GM12892 (cell line): ENCODE data around the gene CACNG3.

Experiments
- DNase-seq: peaks from one replicate; pipeline ENCODE4 v3.0.0; 2011; ENCODE audit not compliant: insufficient read length
- FAIRE-seq: peaks from 2 replicates; lab custom pipeline; 2011; peaks lifted over from hg19 to GRCh38; lab: Jason Lieb, UNC
- POLR2A ChIP-seq: IDR thresholded peaks from 2 replicates; pipeline ENCODE4 v1.6.1; 2011; ENCODE audit warnings: low read depth, low read length, control low read depth
- POLR2AphosphoS5 ChIP-seq: IDR thresholded peaks from 2 replicates; pipeline ENCODE4 v1.6.1; 2011; ENCODE audit warnings: low read depth, low read length, control low read depth
- TAF1 ChIP-seq: IDR thresholded peaks from 2 replicates; pipeline ENCODE4 v1.6.1; 2011; ENCODE audit warnings: low read depth, mild to moderate bottlenecking, control low read depth, low read length, borderline replicate concordance

Gene CACNG3

DNA sequence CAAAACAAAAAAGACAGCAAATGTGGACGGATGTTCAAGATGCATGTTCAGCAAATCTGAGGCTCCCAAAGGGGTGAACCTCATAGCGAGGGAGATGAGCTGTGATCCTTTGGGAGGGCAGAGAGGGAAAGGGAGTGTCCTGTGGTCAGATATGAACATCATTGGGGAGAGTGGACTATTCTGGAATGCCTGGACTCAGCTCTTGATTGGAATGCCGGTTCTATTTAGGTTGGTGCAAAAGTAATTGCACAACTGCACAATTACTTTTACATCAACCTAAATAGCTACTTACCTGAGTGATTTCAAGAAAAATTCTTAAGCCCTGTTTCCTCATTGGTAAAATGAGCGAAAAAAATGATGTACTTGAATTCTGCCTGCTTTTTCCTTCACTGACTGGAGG lies 89.6 kb downstream of the CACNG3 start:
- no peak for FAIRE-seq
- no peak for DNase-seq
- TF ChIP-seq TAF1 (no peak), POLR2A (no peak), POLR2AphosphoS5 (no peak)

DNA sequence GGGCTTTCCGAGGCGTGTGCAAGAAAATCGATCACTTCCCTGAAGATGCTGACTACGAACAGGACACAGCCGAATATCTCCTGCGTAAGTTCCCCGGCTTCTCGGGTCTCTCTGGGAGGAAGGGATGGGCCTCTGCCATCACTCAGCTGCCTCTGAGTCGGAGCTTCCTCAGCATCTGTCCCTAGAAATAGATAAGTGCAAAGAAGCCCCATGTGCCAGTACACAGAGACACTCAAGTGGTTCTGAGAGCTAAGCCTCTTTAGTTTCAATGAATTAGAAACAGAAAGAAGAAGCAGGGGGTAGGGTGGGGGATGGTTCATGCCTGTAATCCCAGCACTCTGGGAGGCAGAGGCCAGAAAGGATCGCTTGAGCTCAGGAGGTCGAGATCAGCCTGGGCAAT lies 90.6 kb downstream of the CACNG3 start:
- no peak for FAIRE-seq
- DNase-seq, result no peak

DNA sequence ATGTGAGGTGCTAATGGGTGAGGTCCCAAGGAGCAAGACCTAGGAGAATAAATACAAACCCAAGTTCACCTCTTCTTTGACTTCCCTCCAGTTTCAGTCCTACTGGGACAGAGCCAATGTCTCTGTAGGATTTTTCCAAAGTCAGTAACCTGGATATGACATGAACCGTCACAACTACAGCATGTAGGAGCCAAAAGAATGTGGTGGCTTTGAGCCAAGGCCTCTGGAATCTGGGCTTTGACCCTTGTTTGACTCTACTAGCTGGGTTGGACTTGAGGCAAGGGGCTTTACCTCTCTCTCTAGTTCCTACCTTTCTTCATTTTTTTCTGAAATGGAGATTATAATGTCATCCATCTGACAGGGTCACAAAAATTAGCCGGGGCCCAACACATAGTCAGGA lies 91.4 kb downstream of the CACNG3 start:
- no peak for TF ChIP-seq TAF1
- TF ChIP-seq POLR2A, result no peak
- TF ChIP-seq POLR2AphosphoS5, result no peak
- no peak for DNase-seq
- no peak for FAIRE-seq

More for the DNA sequence above, 90.6 kb downstream of the CACNG3 start:
- TF ChIP-seq TAF1, result no peak
- TF ChIP-seq POLR2AphosphoS5, result no peak
- no peak for TF ChIP-seq POLR2A

DNA sequence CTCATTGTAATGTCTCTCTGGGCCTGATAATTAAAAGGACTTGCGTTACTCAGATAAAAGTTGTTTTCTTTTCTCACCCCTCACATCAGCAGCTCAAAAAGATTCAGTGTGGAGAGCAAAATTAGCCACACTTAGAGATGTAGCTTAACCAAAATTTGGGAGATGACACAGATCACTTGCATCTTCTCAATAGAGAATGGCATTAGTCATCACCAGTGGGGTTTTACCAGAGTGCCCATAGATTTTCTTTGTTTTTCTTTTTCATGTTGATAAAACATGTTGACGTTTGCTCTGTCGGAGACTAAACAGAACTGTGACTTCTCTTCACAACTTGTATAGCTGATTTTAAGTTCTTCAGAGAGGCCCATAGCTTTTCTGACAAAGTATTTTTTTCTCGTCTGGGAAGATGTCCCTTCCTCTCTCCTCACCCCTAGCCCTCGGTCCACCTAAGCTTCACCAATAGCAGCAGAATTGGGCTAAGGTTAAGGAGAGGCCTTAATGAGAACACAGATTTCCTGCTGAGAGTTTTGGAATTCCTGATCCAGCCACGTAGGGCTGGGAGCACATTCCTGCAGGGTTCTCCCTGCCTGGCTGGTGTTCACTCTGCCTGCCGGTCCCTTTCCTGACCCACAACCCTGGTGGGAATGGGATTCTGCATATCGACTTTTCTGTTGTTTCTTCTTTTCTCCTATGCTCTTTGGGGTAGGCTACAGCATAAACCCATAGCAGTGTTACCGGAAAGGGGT lies 92.6 kb downstream of the CACNG3 start:
- TF ChIP-seq TAF1, result no peak
- no peak for TF ChIP-seq POLR2AphosphoS5
- TF ChIP-seq POLR2A, result no peak
- DNase-seq, result no peak
- no peak for FAIRE-seq

GRCh38 chr16:24349320-24349719 lies 93.2 kb downstream of the CACNG3 start:
- no peak for FAIRE-seq
- no peak for TF ChIP-seq POLR2A
- no peak for TF ChIP-seq POLR2AphosphoS5
- TF ChIP-seq TAF1, result no peak
- no peak for DNase-seq

DNA sequence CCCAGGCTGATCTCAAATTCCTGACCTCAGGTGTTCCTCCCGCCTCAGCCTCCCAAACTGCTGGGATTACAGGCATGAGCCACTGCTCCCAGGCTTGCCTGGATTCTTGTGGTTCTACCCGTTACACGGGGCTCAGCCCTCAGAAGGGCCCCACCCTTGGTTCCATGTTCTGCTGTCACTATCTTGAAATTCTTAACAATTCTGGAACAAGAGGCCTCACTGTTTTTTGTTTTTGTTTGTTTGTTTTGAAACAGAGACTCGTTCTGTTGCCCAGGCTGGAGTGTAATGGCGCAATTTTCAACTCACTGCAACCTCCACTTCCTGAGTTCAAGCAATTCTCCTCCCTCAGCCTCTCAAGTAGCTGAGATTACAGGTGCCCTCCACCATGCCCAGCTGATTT lies 96.6 kb downstream of the CACNG3 start:
- TF ChIP-seq POLR2AphosphoS5 (no peak), POLR2A (no peak), TAF1 (no peak)
- FAIRE-seq, result no peak
- DNase-seq, result no peak

- TF ChIP-seq POLR2AphosphoS5, result no peak
- TF ChIP-seq POLR2A, result no peak
- TF ChIP-seq TAF1, result no peak
- no peak for DNase-seq
- no peak for FAIRE-seq
Measured at GRCh38 chr16:24353622-24354021, 97.5 kb downstream of the CACNG3 start.

DNA sequence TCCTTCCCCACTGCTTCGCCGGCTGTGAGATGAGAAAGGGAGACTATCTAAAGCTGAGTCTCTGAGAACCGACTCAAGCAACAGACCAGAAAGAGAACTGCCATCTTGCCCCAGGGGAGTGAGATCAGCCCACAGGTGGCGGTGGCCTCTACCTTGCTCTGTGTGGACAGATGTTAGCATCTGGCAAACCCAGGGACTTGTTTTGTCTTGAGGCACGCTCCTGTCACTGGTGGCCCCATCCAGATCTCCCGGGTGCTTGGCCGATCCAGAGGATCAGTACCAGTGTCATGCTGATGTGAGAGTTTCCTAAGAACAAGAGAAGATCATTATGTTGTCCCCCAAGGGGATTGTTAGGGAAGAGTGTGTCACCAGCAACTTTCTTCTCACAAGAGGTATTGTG lies 101.4 kb downstream of the CACNG3 start:
- DNase-seq, result no peak
- TF ChIP-seq POLR2A (no peak), POLR2AphosphoS5 (no peak), TAF1 (no peak)
- no peak for FAIRE-seq

DNA sequence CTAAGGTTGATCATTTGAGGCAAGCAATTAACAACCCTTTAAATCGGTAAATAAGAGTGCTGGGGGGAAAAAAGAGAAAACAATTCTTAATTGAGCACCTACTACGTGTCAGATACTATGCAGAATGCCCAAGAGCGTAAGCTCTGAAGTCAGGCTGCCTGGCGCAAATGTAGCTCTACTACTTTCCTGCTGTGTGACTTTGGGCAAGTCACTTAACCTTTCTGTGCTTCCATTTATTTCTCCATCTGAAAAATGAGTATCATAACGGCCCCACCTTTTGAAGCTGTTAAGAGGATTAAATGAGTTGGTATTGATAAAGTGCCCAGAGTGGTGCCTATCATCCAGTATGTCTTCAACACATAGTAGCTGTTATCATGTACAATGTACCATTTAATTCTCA lies 102.0 kb downstream of the CACNG3 start:
- FAIRE-seq (no peak), DNase-seq (no peak)
- no peak for TF ChIP-seq POLR2A
- TF ChIP-seq POLR2AphosphoS5, result no peak
- no peak for TF ChIP-seq TAF1

DNA sequence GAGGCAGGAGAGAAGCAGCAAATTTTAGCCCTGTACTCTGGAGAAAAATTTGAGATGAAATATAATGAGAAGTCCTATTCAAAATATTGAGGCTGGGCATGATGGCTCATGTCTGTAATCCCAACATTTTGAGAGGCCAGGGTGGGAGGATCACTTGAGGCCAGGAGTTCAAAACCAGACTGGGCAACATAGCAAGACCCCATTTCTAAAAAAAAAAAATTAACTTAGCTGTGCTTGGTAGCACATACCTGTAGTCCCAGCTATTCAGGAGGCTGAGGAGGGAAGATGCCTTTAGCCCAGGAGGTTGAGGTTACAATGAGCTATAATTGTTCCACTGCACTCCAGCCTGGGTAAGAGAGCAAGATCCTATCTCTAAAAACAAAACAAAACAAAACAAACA lies 103.4 kb downstream of the CACNG3 start:
- no peak for FAIRE-seq
- no peak for TF ChIP-seq POLR2A
- no peak for TF ChIP-seq TAF1
- no peak for TF ChIP-seq POLR2AphosphoS5
- no peak for DNase-seq

DNA sequence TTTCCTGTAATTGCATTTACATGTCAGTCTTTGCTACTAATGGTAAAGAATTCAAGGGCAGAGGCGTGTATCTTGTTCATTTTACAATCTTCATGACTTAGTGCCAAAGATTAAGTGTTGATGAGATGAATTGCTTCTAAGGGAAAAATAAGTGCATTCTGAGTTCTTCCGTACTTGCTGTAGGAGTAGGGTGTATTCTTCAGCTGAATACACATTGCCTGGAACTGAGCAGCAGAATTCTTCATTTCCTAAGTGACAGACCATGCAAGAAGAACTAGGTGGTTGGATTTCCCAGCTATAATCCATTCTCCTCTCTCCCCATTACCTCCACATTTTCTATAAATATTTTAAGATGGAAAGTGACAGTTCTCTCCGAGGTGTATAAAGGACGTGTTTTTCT lies 104.8 kb downstream of the CACNG3 start:
- no peak for FAIRE-seq
- DNase-seq, result no peak
- TF ChIP-seq POLR2AphosphoS5 (no peak), POLR2A (no peak), TAF1 (no peak)

GRCh38 chr16:24364596-24364995 lies 108.5 kb downstream of the CACNG3 start:
- DNase-seq (no peak), FAIRE-seq (no peak)
- no peak for TF ChIP-seq TAF1
- no peak for TF ChIP-seq POLR2A
- TF ChIP-seq POLR2AphosphoS5, result no peak
